ENCODE data around the gene ERO1A.

Gene ERO1A

GRCh38 chr14:52599974-52600373 is 95.4 kb downstream of the ERO1A start:
- DNase-seq = no peak

GRCh38 chr14:52598568-52598967 is 96.8 kb downstream of the ERO1A start:
- no peak for DNase-seq

- no peak for DNase-seq
These were observed 98.5 kb downstream of the ERO1A start for GRCh38 chr14:52596861-52597260.

- no peak for DNase-seq
These were observed 99.0 kb downstream of the ERO1A start for GRCh38 chr14:52596320-52596719.

- DNase-seq = no peak
These were observed 105.0 kb downstream of the ERO1A start for GRCh38 chr14:52590318-52590717.

Data from NCI-H2081 treated with DMSO at 0.1 percent for 48 hours (cell line).